PC-9 (cell line): ENCODE data around the gene ENKUR. TPM values are rescaled to one million over a fixed set of nuclear protein-coding genes. Genes with fewer than 3 reads are reported as not detected.

Source experiments
- BruUV-seq: library from RNA; stranded (reverse); fragments of 400-500 nt; replicated peaks from 2 replicates; lab custom pipeline; 2021; lab: Mats Ljungman, UMichigan
- CTCF ChIA-PET: fragments of 300-600 bp; sonication (Branson Sonifier 250); formaldehyde crosslinking; loops from one replicate; lab custom pipeline; 2022; ENCODE audit warnings: antibody characterized with exemption; lab: Charles Lee
- POLR2A ChIA-PET: fragments of 300-600 bp; sonication (Branson Sonifier 250); formaldehyde crosslinking; loops from one replicate; lab custom pipeline; 2022; ENCODE audit warnings: antibody characterized with exemption; ENCODE audit not compliant: unreplicated experiment; lab: Charles Lee
- DNase-seq, 2 experiments: peaks; one replicate each; pipeline versions ENCODE4 v3.0.0 to v3.0.0-alpha.2; 2015 to 2022; ENCODE audit warnings: mixed read lengths in 1 of 2
- H2AFZ ChIP-seq: fragments of 200-600 bp; sonication (generic); 2 replicates; pipeline ENCODE4 v1.8.1; 2017; ENCODE audit warnings: antibody characterized with exemption
- H3F3A ChIP-seq: fragments of 200-600 bp; sonication (generic); 2 replicates; pipeline ENCODE4 v1.8.1; 2017; ENCODE audit warnings: antibody characterized with exemption, mild to moderate bottlenecking, low read depth; ENCODE audit not compliant: insufficient read depth
- H3K27ac ChIP-seq: fragments of 200-600 bp; sonication (generic); 2 replicates; pipeline ENCODE4 v1.6.1; 2016; ENCODE audit warnings: mixed run types
- H3K27me3 ChIP-seq: fragments of 200-600 bp; sonication (generic); 2 replicates; pipeline ENCODE4 v1.6.1; 2016; ENCODE audit warnings: low read depth, mixed run types; ENCODE audit not compliant: insufficient read depth
- H3K36me3 ChIP-seq: fragments of 200-600 bp; sonication (generic); 2 replicates; pipeline ENCODE4 v1.6.1; 2016; ENCODE audit warnings: low read depth, mixed run types
- H3K4me1 ChIP-seq: fragments of 200-600 bp; sonication (generic); replicated peaks from 2 replicates; pipeline ENCODE4 v1.6.1; 2016; ENCODE audit warnings: mixed run types; ENCODE audit not compliant: insufficient read depth
- H3K4me2 ChIP-seq: fragments of 200-600 bp; sonication (generic); 2 replicates; pipeline ENCODE4 v1.6.1; 2017; ENCODE audit warnings: mixed run types
- H3K4me3 ChIP-seq: fragments of 200-600 bp; sonication (generic); 2 replicates; pipeline ENCODE4 v1.6.1; 2016; ENCODE audit warnings: mixed run types
- H3K79me2 ChIP-seq: fragments of 200-600 bp; sonication (generic); 2 replicates; pipeline ENCODE4 v1.6.1; 2017; ENCODE audit warnings: low read depth, mixed run types
- H3K9me2 ChIP-seq: fragments of 200-600 bp; sonication (generic); 2 replicates; pipeline ENCODE4 v1.8.1; 2017; ENCODE audit warnings: mild to moderate bottlenecking; ENCODE audit not compliant: insufficient read depth
- H3K9me3 ChIP-seq: fragments of 200-600 bp; sonication (generic); 2 replicates; pipeline ENCODE4 v1.8.1; 2016; ENCODE audit warnings: low read depth; ENCODE audit not compliant: insufficient read depth
- H4K20me1 ChIP-seq: fragments of 200-600 bp; sonication (generic); 2 replicates; pipeline ENCODE4 v1.8.1; 2017; ENCODE audit not compliant: insufficient read depth
- EZH2 ChIP-seq: fragments of 200-600 bp; sonication (generic); IDR thresholded peaks from 2 replicates; pipeline ENCODE4 v1.8.0; 2017; ENCODE audit warnings: antibody characterized with exemption, low read depth
- intact Hi-C: fragments of 100-400 bp; cut with micrococcal nuclease; formaldehyde crosslinking; loops from one replicate; pipeline ENCODE4 v1.10.0; 2022; ENCODE audit not compliant: unreplicated experiment
- total RNA-seq: library from RNA; stranded (reverse); gene quantifications from 2 replicates; pipeline ENCODE4 v1.2.3, GENCODE V29; 2021
- TF ChIP-seq, protein P1 (sequence below): fragments of 200-600 bp; sonication (generic); conservative IDR thresholded peaks from 2 replicates; pipeline ENCODE4 v1.6.1; 2017; ENCODE audit warnings: mixed run types, antibody characterized with exemption, mild to moderate bottlenecking, moderate library complexity

Gene ENKUR
- total RNA-seq, 1 experiment from 2014 or later, result 1.0 TPM

DNA sequence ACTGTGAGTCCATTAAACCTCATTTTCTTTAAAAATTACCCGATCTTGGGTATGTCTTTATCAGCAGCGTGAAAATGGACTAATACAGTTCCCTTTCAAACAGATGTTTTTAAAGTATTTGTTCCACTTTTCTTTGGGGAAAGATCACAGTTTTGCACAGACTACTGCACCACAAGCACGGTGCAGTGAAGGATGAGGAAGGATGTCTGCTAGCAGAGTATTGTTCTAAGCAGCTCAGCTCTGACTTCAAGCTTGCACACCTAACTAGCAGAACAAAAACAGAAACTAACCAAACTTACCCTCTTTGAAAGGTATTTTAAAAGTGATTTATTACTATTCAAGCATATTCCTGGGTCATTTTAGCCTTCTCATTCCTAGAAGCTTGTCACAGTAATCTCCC, 20.4 kb upstream of the ENKUR start:
- BruUV-seq, result no TSS peak
- no peaks in the 10 kb centered on the region for H3K4me1 ChIP-seq
- no peak for DNase-seq
- no peaks in the 10 kb centered on the region for H3K9me3 ChIP-seq
- no peaks in the 10 kb centered on the region for H3K9me2 ChIP-seq
- no peaks in the 10 kb centered on the region for H4K20me1 ChIP-seq
- CTCF ChIA-PET, result no interaction called here
- H2AFZ ChIP-seq, result no peak overlapping the region
- no peak overlapping the region for H3K4me3 ChIP-seq
- intact Hi-C loops, result no loop called here
- TF ChIP-seq EZH2, result no peak
- TF ChIP-seq, protein P1, sequence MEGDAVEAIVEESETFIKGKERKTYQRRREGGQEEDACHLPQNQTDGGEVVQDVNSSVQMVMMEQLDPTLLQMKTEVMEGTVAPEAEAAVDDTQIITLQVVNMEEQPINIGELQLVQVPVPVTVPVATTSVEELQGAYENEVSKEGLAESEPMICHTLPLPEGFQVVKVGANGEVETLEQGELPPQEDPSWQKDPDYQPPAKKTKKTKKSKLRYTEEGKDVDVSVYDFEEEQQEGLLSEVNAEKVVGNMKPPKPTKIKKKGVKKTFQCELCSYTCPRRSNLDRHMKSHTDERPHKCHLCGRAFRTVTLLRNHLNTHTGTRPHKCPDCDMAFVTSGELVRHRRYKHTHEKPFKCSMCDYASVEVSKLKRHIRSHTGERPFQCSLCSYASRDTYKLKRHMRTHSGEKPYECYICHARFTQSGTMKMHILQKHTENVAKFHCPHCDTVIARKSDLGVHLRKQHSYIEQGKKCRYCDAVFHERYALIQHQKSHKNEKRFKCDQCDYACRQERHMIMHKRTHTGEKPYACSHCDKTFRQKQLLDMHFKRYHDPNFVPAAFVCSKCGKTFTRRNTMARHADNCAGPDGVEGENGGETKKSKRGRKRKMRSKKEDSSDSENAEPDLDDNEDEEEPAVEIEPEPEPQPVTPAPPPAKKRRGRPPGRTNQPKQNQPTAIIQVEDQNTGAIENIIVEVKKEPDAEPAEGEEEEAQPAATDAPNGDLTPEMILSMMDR, result no peak
- no peak overlapping the region for H3K27ac ChIP-seq
- H3K79me2 ChIP-seq, result no peaks in the 10 kb centered on the region
- POLR2A ChIA-PET, result no interaction called here
- no peaks in the 10 kb centered on the region for H3K36me3 ChIP-seq
- no peaks in the 10 kb centered on the region for H3K27me3 ChIP-seq
- H3F3A ChIP-seq, result no peaks in the 10 kb centered on the region
- H3K4me2 ChIP-seq, result no peak overlapping the region

DNA sequence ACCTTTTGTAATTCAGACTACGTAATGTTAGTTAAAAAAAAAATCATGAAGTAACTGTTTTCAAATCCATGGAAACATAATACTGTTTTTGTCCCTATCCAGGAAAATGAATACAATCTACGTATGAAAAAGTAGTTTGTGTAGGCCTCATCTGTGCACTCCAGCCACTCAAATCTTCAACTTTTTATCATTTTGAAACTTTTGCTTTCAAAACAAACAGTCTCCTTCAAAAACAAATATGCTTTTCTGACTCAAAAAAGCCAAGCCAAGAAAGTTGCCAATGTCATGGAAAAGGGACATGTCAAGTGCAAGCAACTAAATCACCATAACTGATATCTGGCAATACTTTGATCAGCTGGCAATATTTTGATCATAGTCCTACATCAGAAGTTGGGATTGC, 13.6 kb upstream of the ENKUR start:
- ChIA-PET POLR2A (no interaction called here), CTCF (no interaction called here)
- intact Hi-C loops, result no loop called here

DNA sequence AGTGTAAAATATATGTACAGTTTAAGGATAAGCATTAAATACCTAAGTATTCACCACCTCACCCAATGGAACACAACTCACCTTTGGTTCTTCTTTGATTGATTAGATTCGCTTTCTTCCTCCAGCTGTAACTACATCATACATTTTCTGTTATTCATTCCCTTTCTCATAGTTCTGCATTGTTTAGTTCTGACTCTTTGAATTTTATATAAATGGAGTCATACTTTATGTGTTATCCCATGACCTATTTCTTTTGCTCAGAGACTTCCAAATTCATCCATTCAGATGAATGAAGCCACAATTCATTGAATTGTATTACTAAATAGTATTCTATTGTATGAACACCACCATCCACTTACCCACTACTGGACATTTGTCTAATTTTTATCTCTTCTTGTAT, 12.8 kb upstream of the ENKUR start:
- H3K4me3 ChIP-seq, result no peak overlapping the region
- H3K9me3 ChIP-seq, result peaks cover 8% of the 10 kb centered on the region; the same call in 1 of the 2 replicates
- ChIA-PET CTCF (interaction anchor here (0.6 kb wide), 1 partner anchor 54 kb away, joined by 3 read pairs; no protein-coding TSS in a partner anchor), POLR2A (no interaction called here)
- no peaks in the 10 kb centered on the region for H3K9me2 ChIP-seq
- no peaks in the 10 kb centered on the region for H3K27me3 ChIP-seq
- no peaks in the 10 kb centered on the region for H4K20me1 ChIP-seq
- H3F3A ChIP-seq, result no peaks in the 10 kb centered on the region
- H3K79me2 ChIP-seq, result no peaks in the 10 kb centered on the region
- intact Hi-C loops, result no loop called here
- TF ChIP-seq, protein P1, result no peak
- TF ChIP-seq EZH2, result no peak
- no TSS peak for BruUV-seq
- DNase-seq, result no peak
- H3K4me2 ChIP-seq, result no peak overlapping the region
- H3K36me3 ChIP-seq, result no peaks in the 10 kb centered on the region
- no peak overlapping the region for H2AFZ ChIP-seq
- H3K27ac ChIP-seq, result no peak overlapping the region
- no peaks in the 10 kb centered on the region; the same call in 1 of the 2 replicates for H3K4me1 ChIP-seq

More for the DNA sequence above, 13.6 kb upstream of the ENKUR start:
- Histone ChIP-seq H3K4me2 (no peak overlapping the region), H3K79me2 (no peaks in the 10 kb centered on the region), H3K9me3 (peaks cover 8% of the 10 kb centered on the region; the same call in 1 of the 2 replicates), H3K4me3 (no peak overlapping the region), H3K27me3 (no peaks in the 10 kb centered on the region), H3K9me2 (no peaks in the 10 kb centered on the region), H3F3A (no peaks in the 10 kb centered on the region), H2AFZ (no peak overlapping the region), H3K4me1 (no peaks in the 10 kb centered on the region; the same call in 1 of the 2 replicates), H3K27ac (no peak overlapping the region), H4K20me1 (no peaks in the 10 kb centered on the region), H3K36me3 (no peaks in the 10 kb centered on the region)
- TF ChIP-seq EZH2, result no peak
- TF ChIP-seq, protein P1, result no peak
- BruUV-seq, result no TSS peak
- DNase-seq, result no peak
